MM.1S (cell line): ENCODE measurements around the gene PLEKHH2.
"Not testable (repeated sequence)": the region's sequence is repeated elsewhere in the genome, so short reads cannot be mapped to it uniquely, and the experiment has no call there.

Experiments used
- DNase-seq: peaks from one replicate; pipeline ENCODE4 v3.0.0-alpha.2; 2015
- H2AFZ ChIP-seq: fragments of 300-600 bp; sonication (generic); 2 replicates; pipeline ENCODE4 v1.6.0; 2016; ENCODE audit warnings: antibody characterized with exemption, low read length
- H3F3A ChIP-seq: fragments of 300-600 bp; sonication (generic); 2 replicates; pipeline ENCODE4 v1.6.1; 2016; ENCODE audit warnings: mild to moderate bottlenecking, antibody characterized with exemption, low read length, moderate library complexity, mixed read lengths; ENCODE audit not compliant: insufficient read depth
- H3K27ac ChIP-seq: fragments of 300-600 bp; sonication (generic); 2 replicates; pipeline ENCODE4 v1.5.1; 2016; ENCODE audit warnings: mild to moderate bottlenecking, low read length
- H3K27me3 ChIP-seq: fragments of 300-600 bp; sonication (generic); replicated peaks from 2 replicates; pipeline ENCODE4 v1.6.0; 2016; ENCODE audit warnings: low read length; ENCODE audit not compliant: insufficient read depth
- H3K36me3 ChIP-seq: fragments of 300-600 bp; sonication (generic); replicated peaks from 2 replicates; pipeline ENCODE4 v1.6.1; 2016; ENCODE audit warnings: mild to moderate bottlenecking, low read length, mixed read lengths; ENCODE audit not compliant: insufficient read depth
- H3K4me1 ChIP-seq: fragments of 300-600 bp; sonication (generic); 2 replicates; pipeline ENCODE4 v1.6.1; 2016; ENCODE audit warnings: low read length, mixed read lengths
- H3K4me2 ChIP-seq: fragments of 300-600 bp; sonication (generic); 2 replicates; pipeline ENCODE4 v1.6.0; 2016; ENCODE audit warnings: low read depth, low read length
- H3K4me3 ChIP-seq: fragments of 300-600 bp; sonication (generic); 2 replicates; pipeline ENCODE4 v1.5.1; 2016; ENCODE audit warnings: low read length, mixed read lengths
- H3K79me2 ChIP-seq: fragments of 300-600 bp; sonication (generic); 2 replicates; pipeline ENCODE4 v1.6.1; 2016; ENCODE audit warnings: mixed run types, low read length, mixed read lengths
- H3K9ac ChIP-seq: fragments of 300-600 bp; sonication (generic); 2 replicates; pipeline ENCODE4 v1.6.1; 2016; ENCODE audit warnings: low read length, mixed read lengths
- H3K9me2 ChIP-seq: fragments of 300-600 bp; sonication (generic); replicated peaks from 2 replicates; pipeline ENCODE4 v1.6.1; 2016; ENCODE audit warnings: mild to moderate bottlenecking, low read length, mixed read lengths; ENCODE audit not compliant: insufficient read depth
- H3K9me3 ChIP-seq: fragments of 300-600 bp; sonication (generic); replicated peaks from 2 replicates; pipeline ENCODE4 v1.6.1; 2016; ENCODE audit warnings: mild to moderate bottlenecking, low read length, mixed read lengths; ENCODE audit not compliant: insufficient read depth
- H4K20me1 ChIP-seq: fragments of 300-600 bp; sonication (generic); 2 replicates; pipeline ENCODE4 v1.6.1; 2016; ENCODE audit warnings: mild to moderate bottlenecking, low read length, moderate library complexity, mixed read lengths; ENCODE audit not compliant: insufficient read depth
- EZH2 ChIP-seq: fragments of 300-600 bp; sonication (generic); optimal IDR thresholded peaks from 2 replicates; pipeline ENCODE3; 2017; ENCODE audit warnings: low read depth, mild to moderate bottlenecking, antibody characterized with exemption, low read length, mixed read lengths
- EZH2phosphoT487 ChIP-seq: fragments of 300-600 bp; sonication (generic); IDR thresholded peaks from 2 replicates; pipeline ENCODE4 v1.6.1; 2018; ENCODE audit warnings: antibody characterized with exemption, low read length
- TF ChIP-seq, protein P1 (sequence below): fragments of 300-600 bp; sonication (generic); IDR thresholded peaks from 2 replicates; pipeline ENCODE4 v1.5.1; 2016; ENCODE audit warnings: antibody characterized with exemption, low read length, mixed read lengths

PLEKHH2 gene

DNA sequence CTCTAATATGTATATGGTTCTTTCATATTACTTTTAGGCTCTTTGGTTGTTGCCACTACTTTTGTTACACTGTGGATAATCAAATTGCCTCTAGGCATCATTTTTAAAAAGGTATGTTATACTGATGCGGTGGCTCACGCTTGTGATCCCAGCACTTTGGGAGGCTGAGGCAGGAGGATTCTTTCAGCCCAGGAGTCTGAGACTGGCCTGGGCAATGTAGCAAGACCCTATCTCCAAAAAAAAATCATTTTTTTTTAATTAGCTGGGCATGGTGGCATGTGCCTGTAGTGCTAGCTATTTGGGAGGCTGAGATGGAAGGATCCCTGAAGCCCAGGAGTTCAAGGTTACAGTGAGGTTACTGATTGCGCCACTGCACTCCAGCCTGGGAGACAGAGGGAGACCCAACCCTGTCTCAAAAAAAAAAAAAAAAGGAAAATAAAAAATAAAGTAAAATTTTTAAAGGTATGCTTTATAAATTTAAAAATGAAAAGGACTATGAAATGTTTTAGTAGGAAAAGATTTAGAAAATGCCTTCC lies 88.7 kb downstream of the PLEKHH2 start:
- no peaks in the 10 kb centered on the region for H4K20me1 ChIP-seq
- H3K27ac ChIP-seq: no peak overlapping the region
- H3K27me3 ChIP-seq: no peaks in the 10 kb centered on the region
- H3K9me2 ChIP-seq: no peaks in the 10 kb centered on the region
- TF ChIP-seq EZH2phosphoT487: no peak
- TF ChIP-seq, protein P1, sequence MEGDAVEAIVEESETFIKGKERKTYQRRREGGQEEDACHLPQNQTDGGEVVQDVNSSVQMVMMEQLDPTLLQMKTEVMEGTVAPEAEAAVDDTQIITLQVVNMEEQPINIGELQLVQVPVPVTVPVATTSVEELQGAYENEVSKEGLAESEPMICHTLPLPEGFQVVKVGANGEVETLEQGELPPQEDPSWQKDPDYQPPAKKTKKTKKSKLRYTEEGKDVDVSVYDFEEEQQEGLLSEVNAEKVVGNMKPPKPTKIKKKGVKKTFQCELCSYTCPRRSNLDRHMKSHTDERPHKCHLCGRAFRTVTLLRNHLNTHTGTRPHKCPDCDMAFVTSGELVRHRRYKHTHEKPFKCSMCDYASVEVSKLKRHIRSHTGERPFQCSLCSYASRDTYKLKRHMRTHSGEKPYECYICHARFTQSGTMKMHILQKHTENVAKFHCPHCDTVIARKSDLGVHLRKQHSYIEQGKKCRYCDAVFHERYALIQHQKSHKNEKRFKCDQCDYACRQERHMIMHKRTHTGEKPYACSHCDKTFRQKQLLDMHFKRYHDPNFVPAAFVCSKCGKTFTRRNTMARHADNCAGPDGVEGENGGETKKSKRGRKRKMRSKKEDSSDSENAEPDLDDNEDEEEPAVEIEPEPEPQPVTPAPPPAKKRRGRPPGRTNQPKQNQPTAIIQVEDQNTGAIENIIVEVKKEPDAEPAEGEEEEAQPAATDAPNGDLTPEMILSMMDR: no peak
- TF ChIP-seq EZH2: no peak
- H3K36me3 ChIP-seq: no peaks in the 10 kb centered on the region
- DNase-seq: no peak
- H3K79me2 ChIP-seq: no peaks in the 10 kb centered on the region
- no peak overlapping the region for H3K9ac ChIP-seq
- no peaks in the 10 kb centered on the region for H3K4me1 ChIP-seq
- H3K9me3 ChIP-seq: no peaks in the 10 kb centered on the region
- no peaks in the 10 kb centered on the region for H3F3A ChIP-seq
- H3K4me2 ChIP-seq: no peak overlapping the region
- no peak overlapping the region for H2AFZ ChIP-seq
- no peak overlapping the region for H3K4me3 ChIP-seq

DNA sequence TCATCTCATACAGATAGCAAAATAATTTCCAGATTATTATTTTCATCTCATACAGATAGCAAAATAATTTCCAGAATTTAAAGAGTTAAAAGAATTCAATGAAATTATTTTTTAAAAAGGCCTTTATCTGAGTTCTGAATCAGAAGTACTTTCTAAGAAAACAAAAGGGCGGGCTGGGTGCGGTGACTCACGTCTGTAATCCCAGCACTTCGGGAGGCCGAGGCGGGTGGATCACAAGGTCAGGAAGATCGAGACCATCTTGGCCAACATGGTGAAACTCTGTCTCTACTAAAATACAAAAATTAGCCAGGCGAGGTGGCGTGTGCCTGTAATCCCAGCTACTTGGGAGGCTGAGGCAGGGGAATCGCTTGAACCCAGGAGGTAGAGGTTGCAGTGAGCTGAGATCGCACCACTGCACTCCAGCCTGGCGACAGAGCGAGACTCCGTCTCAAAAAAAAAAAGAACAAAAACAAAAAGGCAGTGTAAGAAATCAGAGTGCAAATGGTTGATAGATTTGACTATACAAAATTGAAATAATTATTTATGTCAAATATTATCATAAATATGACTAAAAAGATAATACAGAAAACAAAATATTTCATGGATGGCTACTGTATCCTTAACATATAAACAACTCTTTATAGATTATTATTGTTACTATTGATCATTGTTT lies 90.0 kb downstream of the PLEKHH2 start:
- not testable (repeated sequence) for H3K9ac ChIP-seq, H3K36me3 ChIP-seq, H3K27ac ChIP-seq, H4K20me1 ChIP-seq, H2AFZ ChIP-seq, DNase-seq, H3K27me3 ChIP-seq, H3F3A ChIP-seq, H3K4me3 ChIP-seq, H3K9me3 ChIP-seq, H3K4me1 ChIP-seq, H3K4me2 ChIP-seq, H3K9me2 ChIP-seq, H3K79me2 ChIP-seq

DNA sequence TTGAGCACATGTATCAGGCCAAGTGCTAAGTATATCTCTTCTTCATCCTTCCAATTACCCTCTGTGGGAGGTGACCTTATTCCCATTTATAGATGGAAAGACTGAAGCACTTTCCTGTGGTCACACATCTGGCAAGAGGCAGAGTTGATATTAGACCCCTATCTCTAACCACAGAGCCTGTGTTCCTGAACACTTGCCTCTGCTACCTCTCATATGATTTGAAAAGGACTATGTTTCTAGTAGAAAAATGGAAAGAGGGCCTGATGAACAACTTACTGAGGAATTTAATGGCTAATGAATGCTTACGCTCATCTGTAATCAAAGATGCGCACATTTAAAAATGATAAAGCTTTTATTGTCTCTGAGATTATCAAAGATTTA lies 90.6 kb downstream of the PLEKHH2 start:
- Histone ChIP-seq H3K4me1 (no peaks in the 10 kb centered on the region), H3F3A (no peaks in the 10 kb centered on the region), H3K9me2 (no peaks in the 10 kb centered on the region), H3K27me3 (no peaks in the 10 kb centered on the region), H3K4me2 (no peak overlapping the region), H2AFZ (no peak overlapping the region), H3K27ac (no peak overlapping the region), H3K9ac (no peak overlapping the region), H3K4me3 (no peak overlapping the region), H3K36me3 (no peaks in the 10 kb centered on the region), H3K9me3 (no peaks in the 10 kb centered on the region), H4K20me1 (no peaks in the 10 kb centered on the region), H3K79me2 (no peaks in the 10 kb centered on the region)
- TF ChIP-seq EZH2phosphoT487 (no peak), EZH2 (no peak)
- TF ChIP-seq, protein P1: no peak
- no peak for DNase-seq

DNA sequence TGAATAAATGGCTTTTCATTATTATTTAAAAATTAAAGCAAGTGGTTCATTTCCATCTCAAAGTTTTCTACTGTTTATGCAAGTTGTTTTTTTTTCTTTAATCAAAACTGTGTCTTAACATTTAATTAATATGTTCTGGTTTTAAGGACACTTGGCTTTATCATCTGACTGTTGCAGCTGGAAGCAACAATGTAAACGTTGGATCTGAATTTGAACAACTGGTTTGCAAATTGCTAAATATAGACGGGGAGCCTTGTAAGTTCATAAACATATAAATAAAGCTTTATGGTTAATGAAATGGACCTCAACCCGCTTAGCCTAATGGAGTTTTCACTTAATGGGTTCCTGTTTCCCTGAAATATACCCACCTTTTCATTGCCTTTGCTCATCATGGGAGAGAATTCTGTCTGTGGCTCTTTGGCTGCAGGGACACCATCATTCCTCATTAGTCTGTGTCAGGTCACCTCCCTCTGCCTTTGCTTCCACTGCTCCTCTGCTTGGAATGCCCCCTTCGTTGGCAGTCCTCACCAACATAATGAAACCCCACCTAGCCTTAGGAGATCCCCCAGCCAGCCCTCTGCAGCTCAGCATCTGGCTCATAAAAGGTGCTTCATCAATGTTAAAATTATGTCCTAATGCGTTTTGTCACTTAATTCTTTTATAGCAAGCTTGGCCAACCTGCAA lies 92.6 kb downstream of the PLEKHH2 start:
- TF ChIP-seq, protein P1: no peak
- TF ChIP-seq EZH2phosphoT487: no peak
- TF ChIP-seq EZH2: no peak
- Histone ChIP-seq H3K27me3 (no peaks in the 10 kb centered on the region), H3K9ac (no peak overlapping the region), H3K9me2 (no peaks in the 10 kb centered on the region), H3K4me3 (no peak overlapping the region), H3K79me2 (no peaks in the 10 kb centered on the region), H3K9me3 (no peaks in the 10 kb centered on the region), H3K36me3 (no peaks in the 10 kb centered on the region), H3K4me2 (no peak overlapping the region), H3K4me1 (no peaks in the 10 kb centered on the region), H3F3A (no peaks in the 10 kb centered on the region), H2AFZ (no peak overlapping the region), H4K20me1 (no peaks in the 10 kb centered on the region), H3K27ac (no peak overlapping the region)
- no peak for DNase-seq
